ENCODE measurements around the gene UBE3A. TPM values are rescaled to one million over a fixed set of nuclear protein-coding genes. Genes with fewer than 3 reads are reported as not detected.

Gene UBE3A
- total RNA-seq, 1 experiment from 2014 or later = 104 TPM

GRCh38 chr15:25397100-25397499 is 41.7 kb downstream of the UBE3A start:
- ChIA-PET POLR2A (no interaction called here), RAD21 (ENCODE audit: low non-redundant PET in 1 of 2, low total read pairs in 2 of 2, uncharacterized antibody in 2 of 2, unreplicated experiment in 2 of 2) (no interaction called here), CTCF (no interaction called here)
- Histone ChIP-seq H3K9ac (ENCODE audit: low read length) (no peak overlapping the region), H3K36me3 (ENCODE audit: control insufficient read depth in 1 of 2, insufficient read depth in 2 of 2, low read length in 2 of 2) (no peaks in the 10 kb centered on the region; a peak in 1 of 4 replicates), H3K9me2 (ENCODE audit: insufficient read depth) (no peaks in the 10 kb centered on the region), H4K20me1 (ENCODE audit: insufficient read depth) (no peaks in the 10 kb centered on the region; the same call in 1 of the 2 replicates), H3K4me2 (ENCODE audit: low read length) (no peak overlapping the region), H3K4me1 (ENCODE audit: control insufficient read depth in 1 of 2, insufficient read depth in 2 of 2, low read length in 2 of 2) (no peaks in the 10 kb centered on the region), H3K27me3 (ENCODE audit: insufficient read depth, low read length) (no peaks in the 10 kb centered on the region), H3K4me3 (replicated peaks in 1 of 2; ENCODE audit: low read depth in 1 of 2, low read length in 2 of 2) (no peak overlapping the region), H3K27ac (ENCODE audit: low read depth, low read length) (no peak overlapping the region), H3K79me2 (ENCODE audit: insufficient read depth, low read length) (peaks cover 81% of the 10 kb centered on the region), H3K9me3 (ENCODE audit: control insufficient read depth in 1 of 2, insufficient read depth in 1 of 2, low read depth in 1 of 2, low read length in 2 of 2) (no peaks in the 10 kb centered on the region), H2AFZ (ENCODE audit: low read depth, low read length, poor library complexity, severe bottlenecking) (no peak overlapping the region)
- intact Hi-C loops (cut with micrococcal nuclease) = loop anchor here (5.0 kb wide), 1 partner anchor 50 kb away; no protein-coding TSS in a partner anchor
- ATAC-seq (no peak), DNase-seq (ENCODE audit: low read depth, low spot score) (no peak)
- no TSS peak for BruUV-seq (replicated peaks)
- no peak for TF ChIP-seq EZH2 (IDR thresholded peaks at IDR 0.05)

DNA sequence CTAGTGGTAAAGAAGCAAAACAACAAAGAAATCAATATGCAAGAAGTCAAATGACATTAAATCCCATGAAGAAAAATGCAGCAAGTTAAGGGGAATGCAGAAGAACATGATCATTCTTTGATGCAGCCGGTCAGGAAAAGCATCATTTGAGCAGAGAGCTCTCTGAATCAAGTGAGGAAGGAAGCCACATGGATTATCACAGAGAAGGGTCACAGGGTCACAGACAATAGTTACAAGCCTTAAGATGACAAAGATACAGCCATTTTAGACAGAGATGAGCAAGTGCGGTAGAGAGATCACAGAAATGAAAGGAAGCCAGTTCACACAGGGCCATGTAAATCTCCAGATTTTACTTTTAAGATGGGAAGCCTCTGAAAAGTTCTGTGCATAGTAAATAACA is 43.9 kb downstream of the UBE3A start:
- Histone ChIP-seq H3K79me2 (ENCODE audit: insufficient read depth, low read length) (peaks cover 91% of the 10 kb centered on the region), H3K27me3 (ENCODE audit: insufficient read depth, low read length) (no peaks in the 10 kb centered on the region), H3K36me3 (ENCODE audit: control insufficient read depth in 1 of 2, insufficient read depth in 2 of 2, low read length in 2 of 2) (no peaks in the 10 kb centered on the region; a peak in 1 of 4 replicates), H3K9ac (ENCODE audit: low read length) (no peak overlapping the region), H3K9me3 (ENCODE audit: control insufficient read depth in 1 of 2, insufficient read depth in 1 of 2, low read depth in 1 of 2, low read length in 2 of 2) (no peaks in the 10 kb centered on the region), H3K27ac (ENCODE audit: low read depth, low read length) (no peak overlapping the region), H3K4me2 (ENCODE audit: low read length) (no peak overlapping the region), H4K20me1 (ENCODE audit: insufficient read depth) (peaks cover 4% of the 10 kb centered on the region; the same call in 1 of the 2 replicates), H3K9me2 (ENCODE audit: insufficient read depth) (no peaks in the 10 kb centered on the region), H2AFZ (ENCODE audit: low read depth, low read length, poor library complexity, severe bottlenecking) (no peak overlapping the region), H3K4me3 (replicated peaks in 1 of 2; ENCODE audit: low read depth in 1 of 2, low read length in 2 of 2) (no peak overlapping the region), H3K4me1 (ENCODE audit: control insufficient read depth in 1 of 2, insufficient read depth in 2 of 2, low read length in 2 of 2) (no peaks in the 10 kb centered on the region)
- RAD21 ChIA-PET (ENCODE audit: low non-redundant PET in 1 of 2, low total read pairs in 2 of 2, uncharacterized antibody in 2 of 2, unreplicated experiment in 2 of 2) = no interaction called here
- no peak for DNase-seq (ENCODE audit: low read depth, low spot score)
- no peak for ATAC-seq
- CTCF ChIA-PET = no interaction called here
- no TSS peak for BruUV-seq (replicated peaks)
- POLR2A ChIA-PET = no interaction called here
- TF ChIP-seq SP1 (IDR thresholded peaks at IDR 0.05; ENCODE audit: low read depth) (no peak), JUND (IDR thresholded peaks at IDR 0.05) (no peak), FOSL1 (IDR thresholded peaks at IDR 0.05; ENCODE audit: low read depth) (no peak), CTCF (IDR thresholded peaks at IDR 0.05 in 2 of 3, conservative IDR thresholded peaks at IDR 0.05 in 1 of 3; ENCODE audit: borderline replicate concordance in 1 of 3, insufficient read depth in 1 of 3, low read depth in 2 of 3, low read length in 2 of 3) (no peak), YY1 (IDR thresholded peaks at IDR 0.05; ENCODE audit: extremely low read depth, insufficient replicate concordance, low read depth, low read length) (no peak), SRF (IDR thresholded peaks at IDR 0.05; ENCODE audit: low read depth) (no peak), CEBPB (IDR thresholded peaks at IDR 0.05; ENCODE audit: low read depth) (no peak), TCF7L2 (IDR thresholded peaks at IDR 0.05; ENCODE audit: borderline replicate concordance, extremely low read depth, insufficient read depth, insufficient read length) (no peak), EZH2 (IDR thresholded peaks at IDR 0.05) (no peak), REST (IDR thresholded peaks at IDR 0.05; ENCODE audit: low read depth) (no peak), MAX (IDR thresholded peaks at IDR 0.05) (no peak), SIN3A (IDR thresholded peaks at IDR 0.05; ENCODE audit: low read depth) (no peak), ZFX (IDR thresholded peaks at IDR 0.05) (no peak), ATF3 (IDR thresholded peaks at IDR 0.05) (no peak), RAD21 (IDR thresholded peaks at IDR 0.05; ENCODE audit: low read depth) (no peak)
- intact Hi-C loops (cut with micrococcal nuclease) = loop anchor here (5.0 kb wide), 1 partner anchor 48 kb away; no protein-coding TSS in a partner anchor
